Parathyroid adenoma (tissue), 2 donors: ENCODE data around the gene DDX56.
"Not testable (repeated sequence)": the region's sequence is repeated elsewhere in the genome, so short reads cannot be mapped to it uniquely, and the experiment has no call there.

Source experiments
- H2AFZ ChIP-seq: fragments of 300-600 bp; sonication (generic); one replicate; pipeline ENCODE4 v1.7.0; 2017; ENCODE audit warnings: antibody characterized with exemption, mild to moderate bottlenecking
- H3K27ac ChIP-seq: fragments of 300-600 bp; sonication (generic); one replicate; pipeline ENCODE4 v1.7.0; 2017
- H3K27me3 ChIP-seq: fragments of 300-600 bp; sonication (generic); one replicate; pipeline ENCODE4 v1.7.0; 2017; ENCODE audit warnings: low read length; ENCODE audit not compliant: control insufficient read depth, insufficient read depth
- H3K36me3 ChIP-seq: fragments of 300-600 bp; sonication (generic); one replicate; pipeline ENCODE4 v1.7.0; 2017; ENCODE audit warnings: low read length; ENCODE audit not compliant: control insufficient read depth, insufficient read depth
- H3K4me1 ChIP-seq: fragments of 300-600 bp; sonication (generic); one replicate; pipeline ENCODE4 v1.7.0; 2017; ENCODE audit warnings: control low read depth
- H3K4me2 ChIP-seq: fragments of 300-600 bp; sonication (generic); one replicate; pipeline ENCODE4 v1.7.0; 2017; ENCODE audit warnings: low read length
- H3K4me3 ChIP-seq: fragments of 300-600 bp; sonication (generic); one replicate; pipeline ENCODE4 v1.7.0; 2017; ENCODE audit warnings: low read depth, low read length
- H3K79me2 ChIP-seq: fragments of 300-600 bp; sonication (generic); one replicate; pipeline ENCODE4 v1.7.0; 2017; ENCODE audit warnings: control low read depth
- H3K9ac ChIP-seq: fragments of 300-600 bp; sonication (generic); one replicate; pipeline ENCODE4 v1.7.0; 2017; ENCODE audit warnings: mild to moderate bottlenecking
- H3K9me3 ChIP-seq: fragments of 300-600 bp; sonication (generic); one replicate; pipeline ENCODE4 v1.7.0; 2017; ENCODE audit warnings: low read length; ENCODE audit not compliant: control insufficient read depth
- CTCF ChIP-seq: fragments of 300-600 bp; sonication (generic); IDR thresholded peaks from one replicate; pipeline ENCODE4 v1.7.0; 2017; ENCODE audit warnings: antibody characterized with exemption, mild to moderate bottlenecking
- donor health status: primary hyperparathyroidism.

The DDX56 gene

GRCh38 chr7:44559485-44559884 lies 14.2 kb downstream of the DDX56 start:
- no peak overlapping the region for H3K27ac ChIP-seq
- H3K4me2 ChIP-seq = no peak overlapping the region
- H2AFZ ChIP-seq = no peak overlapping the region
- H3K4me1 ChIP-seq = no peaks in the 10 kb centered on the region
- H3K4me3 ChIP-seq = no peak overlapping the region
- H3K9ac ChIP-seq = no peak overlapping the region
- no peaks in the 10 kb centered on the region for H3K27me3 ChIP-seq
- no peak for TF ChIP-seq CTCF
- no peaks in the 10 kb centered on the region for H3K79me2 ChIP-seq
- H3K9me3 ChIP-seq = no peaks in the 10 kb centered on the region
- no peaks in the 10 kb centered on the region for H3K36me3 ChIP-seq

GRCh38 chr7:44557485-44557884 lies 16.2 kb downstream of the DDX56 start:
- Histone ChIP-seq H3K4me3 (no peak overlapping the region), H3K9me3 (no peaks in the 10 kb centered on the region), H3K4me2 (no peak overlapping the region), H3K79me2 (no peaks in the 10 kb centered on the region), H3K9ac (no peak overlapping the region), H3K27me3 (no peaks in the 10 kb centered on the region), H3K36me3 (no peaks in the 10 kb centered on the region), H2AFZ (no peak overlapping the region), H3K27ac (no peak overlapping the region), H3K4me1 (no peaks in the 10 kb centered on the region)
- no peak for TF ChIP-seq CTCF

DNA sequence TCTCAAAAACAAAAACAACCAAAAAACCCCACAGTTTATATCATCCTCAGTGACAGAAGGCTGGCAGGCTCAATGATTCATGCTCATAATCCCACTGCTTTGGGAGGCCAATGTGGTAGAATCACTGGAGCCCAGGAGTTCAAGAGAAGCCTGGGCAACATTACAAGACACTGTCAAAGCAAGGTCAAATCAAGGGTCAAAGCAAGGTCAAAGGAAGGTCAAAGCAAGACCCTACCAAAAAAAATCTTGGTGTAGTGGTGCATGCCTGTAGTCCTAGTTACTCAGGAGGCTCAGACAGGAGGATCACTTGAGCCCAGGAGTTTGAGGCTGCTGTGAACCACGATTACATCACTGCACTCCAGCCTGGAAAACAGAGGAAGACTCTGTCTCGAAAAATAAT lies 18.4 kb downstream of the DDX56 start:
- Histone ChIP-seq H3K27ac (no peak overlapping the region), H2AFZ (no peak overlapping the region), H3K36me3 (no peaks in the 10 kb centered on the region), H3K9me3 (no peaks in the 10 kb centered on the region), H3K4me3 (no peak overlapping the region), H3K9ac (no peak overlapping the region), H3K27me3 (no peaks in the 10 kb centered on the region), H3K4me2 (no peak overlapping the region), H3K79me2 (no peaks in the 10 kb centered on the region), H3K4me1 (no peaks in the 10 kb centered on the region)
- TF ChIP-seq CTCF = no peak

DNA sequence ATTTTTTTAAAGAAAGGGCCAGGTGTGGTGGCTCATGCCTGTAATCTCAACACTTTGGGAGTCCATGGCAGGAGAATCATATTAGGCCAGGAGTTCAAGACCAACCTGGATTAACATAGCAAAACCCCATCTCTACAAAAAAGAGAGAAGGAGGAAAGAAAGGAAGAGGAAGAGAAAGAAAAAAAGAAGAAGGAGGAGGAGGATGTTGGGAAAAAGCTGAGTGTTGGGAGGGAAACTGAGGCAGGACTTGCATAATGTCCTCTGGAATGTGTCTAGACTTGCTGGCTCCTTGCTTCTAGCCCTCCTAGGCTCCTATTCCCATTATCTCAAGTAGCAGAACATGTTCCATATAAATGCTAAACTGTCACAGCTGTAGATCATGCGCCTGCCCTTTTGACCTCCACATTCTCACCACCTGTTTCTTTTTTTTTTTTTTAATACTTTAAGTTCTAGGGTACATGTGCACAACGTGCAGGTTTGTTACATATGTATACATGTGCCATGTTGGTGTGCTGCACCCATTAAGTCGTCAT lies 21.2 kb downstream of the DDX56 start:
- not testable (repeated sequence) for H3K9ac ChIP-seq, H3K9me3 ChIP-seq, H3K4me3 ChIP-seq, H2AFZ ChIP-seq, H3K4me1 ChIP-seq, H3K79me2 ChIP-seq, H3K27ac ChIP-seq, H3K4me2 ChIP-seq, H3K36me3 ChIP-seq, H3K27me3 ChIP-seq

GRCh38 chr7:44549457-44549856 lies 24.3 kb downstream of the DDX56 start:
- no peak for TF ChIP-seq CTCF
- no peaks in the 10 kb centered on the region for H3K36me3 ChIP-seq
- H3K4me2 ChIP-seq = no peak overlapping the region
- H3K9me3 ChIP-seq = no peaks in the 10 kb centered on the region
- H3K27ac ChIP-seq = no peak overlapping the region
- H3K27me3 ChIP-seq = no peaks in the 10 kb centered on the region
- H2AFZ ChIP-seq = no peak overlapping the region
- no peak overlapping the region for H3K9ac ChIP-seq
- H3K4me3 ChIP-seq = no peak overlapping the region
- H3K79me2 ChIP-seq = no peaks in the 10 kb centered on the region
- H3K4me1 ChIP-seq = no peaks in the 10 kb centered on the region
